Fibroblast of mammary gland (primary cell): ENCODE results near the gene PRSS38.

Experiments used
- DNase-seq: peaks from one replicate; pipeline ENCODE4 v3.0.0-alpha.2; 2010; ENCODE audit warnings: low read depth
- H3K4me3 ChIP-seq: 2 replicates; pipeline ENCODE4 v1.5.1; 2011; ENCODE audit warnings: low read depth, mild to moderate bottlenecking, low read length, moderate library complexity; ENCODE audit not compliant: control insufficient read depth
- CTCF ChIP-seq: conservative IDR thresholded peaks from 2 replicates; pipeline ENCODE4 v1.5.1; 2011; ENCODE audit warnings: low read depth, low read length, inconsistent platforms; ENCODE audit not compliant: control insufficient read depth, insufficient read depth

Gene PRSS38

GRCh38 chr1:227815468-227816409, at the start of gene PRSS38:
Gene PRSS38, plus strand, starts transcription at chr1:227815675. Its CDS starts 42 bp downstream, at chr1:227815717.
- TF ChIP-seq CTCF, result no peak
- DNase-seq, result no peak
- H3K4me3 ChIP-seq, result no peak within 1 kb of the TSS

GRCh38 chr1:227766015-227766634, 49.4 kb upstream of the PRSS38 start:
- H3K4me3 ChIP-seq, result no peak overlapping the region
- peak; percentile 18 for DNase-seq
- TF ChIP-seq CTCF, result no peak

- DNase-seq, result no peak
- no peak for TF ChIP-seq CTCF
- H3K4me3 ChIP-seq, result no peak overlapping the region
These were observed 48.7 kb upstream of the PRSS38 start for GRCh38 chr1:227766653-227767277.

GRCh38 chr1:227767401-227768124, 47.9 kb upstream of the PRSS38 start:
- no peak for DNase-seq
- TF ChIP-seq CTCF, result no peak
- no peak overlapping the region for H3K4me3 ChIP-seq

- DNase-seq, result no peak
- TF ChIP-seq CTCF, result no peak
- H3K4me3 ChIP-seq, result no peak overlapping the region
These were observed 47.4 kb upstream of the PRSS38 start for GRCh38 chr1:227768125-227768439.

- no peak for TF ChIP-seq CTCF
- DNase-seq, result no peak
These were observed 46.8 kb upstream of the PRSS38 start for GRCh38 chr1:227768640-227769039.

More at GRCh38 chr1:227768640-227769039, 46.8 kb upstream of the PRSS38 start:
- H3K4me3 ChIP-seq, result no peak overlapping the region
